ENCODE results near the gene NT5DC1.

The NT5DC1 gene

GRCh38 chr6:116221911-116222310 lies 121.3 kb downstream of the NT5DC1 start:
- Histone ChIP-seq H3K4me3 (ENCODE audit: low read length) (no peak overlapping the region), H3K36me3 (ENCODE audit: insufficient read depth, low read depth, low read length) (peaks cover 4% of the 10 kb centered on the region; the same call in 1 of the 2 replicates), H3K27ac (ENCODE audit: low read length) (no peak overlapping the region), H3K4me1 (ENCODE audit: insufficient read depth, low read length) (peaks cover 9% of the 10 kb centered on the region; the same call in 1 of the 2 replicates), H3K9me3 (ENCODE audit: insufficient read depth, low read depth, low read length) (no peaks in the 10 kb centered on the region), H3K27me3 (ENCODE audit: insufficient read depth, low read length) (no peaks in the 10 kb centered on the region), H3K9ac (ENCODE audit: low read depth, low read length) (no peak overlapping the region)

- H3K9ac ChIP-seq (ENCODE audit: low read depth, low read length): no peak overlapping the region
- peaks cover 9% of the 10 kb centered on the region; the same call in 1 of the 2 replicates for H3K4me1 ChIP-seq (ENCODE audit: insufficient read depth, low read length)
Measured at GRCh38 chr6:116223355-116223754, 122.7 kb downstream of the NT5DC1 start.

GRCh38 chr6:116229287-116229913 lies 128.7 kb downstream of the NT5DC1 start:
- no peaks in the 10 kb centered on the region for H3K9me3 ChIP-seq (ENCODE audit: insufficient read depth, low read depth, low read length)
- no peaks in the 10 kb centered on the region for H3K27me3 ChIP-seq (ENCODE audit: insufficient read depth, low read length)
- peak overlapping the region; percentile 67; the same call in 1 of the 2 replicates for H3K9ac ChIP-seq (ENCODE audit: low read depth, low read length)
- H3K27ac ChIP-seq (ENCODE audit: low read length): no peak overlapping the region
- H3K4me3 ChIP-seq (ENCODE audit: low read length): peak overlapping the region; percentile 40; the same call in 1 of the 2 replicates
- no peaks in the 10 kb centered on the region for H3K4me1 ChIP-seq (ENCODE audit: insufficient read depth, low read length)
- no peaks in the 10 kb centered on the region for H3K36me3 ChIP-seq (ENCODE audit: insufficient read depth, low read depth, low read length)

More at GRCh38 chr6:116223355-116223754, 122.7 kb downstream of the NT5DC1 start:
- no peak overlapping the region; the same call in 1 of the 2 replicates for H3K4me3 ChIP-seq (ENCODE audit: low read length)
- H3K36me3 ChIP-seq (ENCODE audit: insufficient read depth, low read depth, low read length): peaks cover 4% of the 10 kb centered on the region; the same call in 1 of the 2 replicates
- H3K27ac ChIP-seq (ENCODE audit: low read length): peak overlapping the region; percentile 61
- H3K27me3 ChIP-seq (ENCODE audit: insufficient read depth, low read length): no peaks in the 10 kb centered on the region
- H3K9me3 ChIP-seq (ENCODE audit: insufficient read depth, low read depth, low read length): no peaks in the 10 kb centered on the region

GRCh38 chr6:116234689-116235088 lies 134.0 kb downstream of the NT5DC1 start:
- Histone ChIP-seq H3K4me1 (ENCODE audit: insufficient read depth, low read length) (no peaks in the 10 kb centered on the region), H3K27ac (ENCODE audit: low read length) (no peak overlapping the region), H3K27me3 (ENCODE audit: insufficient read depth, low read length) (no peaks in the 10 kb centered on the region), H3K36me3 (ENCODE audit: insufficient read depth, low read depth, low read length) (peaks cover 22% of the 10 kb centered on the region), H3K9me3 (ENCODE audit: insufficient read depth, low read depth, low read length) (no peaks in the 10 kb centered on the region), H3K4me3 (ENCODE audit: low read length) (no peak overlapping the region), H3K9ac (ENCODE audit: low read depth, low read length) (no peak overlapping the region)

GRCh38 chr6:116238083-116238482 lies 137.4 kb downstream of the NT5DC1 start:
- Histone ChIP-seq H3K9me3 (ENCODE audit: insufficient read depth, low read depth, low read length) (no peaks in the 10 kb centered on the region), H3K27ac (ENCODE audit: low read length) (no peak overlapping the region), H3K27me3 (ENCODE audit: insufficient read depth, low read length) (no peaks in the 10 kb centered on the region), H3K36me3 (ENCODE audit: insufficient read depth, low read depth, low read length) (peaks cover 26% of the 10 kb centered on the region), H3K9ac (ENCODE audit: low read depth, low read length) (no peak overlapping the region), H3K4me3 (ENCODE audit: low read length) (no peak overlapping the region), H3K4me1 (ENCODE audit: insufficient read depth, low read length) (no peaks in the 10 kb centered on the region)

- Histone ChIP-seq H3K4me3 (ENCODE audit: low read length) (no peak overlapping the region), H3K36me3 (ENCODE audit: insufficient read depth, low read depth, low read length) (peaks cover 28% of the 10 kb centered on the region), H3K4me1 (ENCODE audit: insufficient read depth, low read length) (no peaks in the 10 kb centered on the region), H3K9ac (ENCODE audit: low read depth, low read length) (no peak overlapping the region), H3K27ac (ENCODE audit: low read length) (no peak overlapping the region), H3K27me3 (ENCODE audit: insufficient read depth, low read length) (no peaks in the 10 kb centered on the region), H3K9me3 (ENCODE audit: insufficient read depth, low read depth, low read length) (no peaks in the 10 kb centered on the region)
Measured at GRCh38 chr6:116239256-116239655, 138.6 kb downstream of the NT5DC1 start.

- H3K9me3 ChIP-seq (ENCODE audit: insufficient read depth, low read depth, low read length): no peaks in the 10 kb centered on the region
- H3K4me3 ChIP-seq (ENCODE audit: low read length): no peak overlapping the region
- H3K36me3 ChIP-seq (ENCODE audit: insufficient read depth, low read depth, low read length): peaks cover 34% of the 10 kb centered on the region
- no peak overlapping the region for H3K9ac ChIP-seq (ENCODE audit: low read depth, low read length)
- no peak overlapping the region for H3K27ac ChIP-seq (ENCODE audit: low read length)
- no peaks in the 10 kb centered on the region for H3K27me3 ChIP-seq (ENCODE audit: insufficient read depth, low read length)
- no peaks in the 10 kb centered on the region for H3K4me1 ChIP-seq (ENCODE audit: insufficient read depth, low read length)
Measured at GRCh38 chr6:116239856-116240255, 139.2 kb downstream of the NT5DC1 start.

- peaks cover 19% of the 10 kb centered on the region; the same call in 1 of the 2 replicates for H3K36me3 ChIP-seq (ENCODE audit: insufficient read depth, low read depth, low read length)
- no peak overlapping the region for H3K27ac ChIP-seq (ENCODE audit: low read length)
- H3K9ac ChIP-seq (ENCODE audit: low read depth, low read length): no peak overlapping the region
- no peaks in the 10 kb centered on the region for H3K4me1 ChIP-seq (ENCODE audit: insufficient read depth, low read length)
- H3K9me3 ChIP-seq (ENCODE audit: insufficient read depth, low read depth, low read length): no peaks in the 10 kb centered on the region
- no peaks in the 10 kb centered on the region for H3K27me3 ChIP-seq (ENCODE audit: insufficient read depth, low read length)
- no peak overlapping the region for H3K4me3 ChIP-seq (ENCODE audit: low read length)
Measured at GRCh38 chr6:116244284-116244683, 143.6 kb downstream of the NT5DC1 start.

GRCh38 chr6:116246089-116246488 lies 145.4 kb downstream of the NT5DC1 start:
- H3K27ac ChIP-seq (ENCODE audit: low read length): no peak overlapping the region
- H3K36me3 ChIP-seq (ENCODE audit: insufficient read depth, low read depth, low read length): peaks cover 11% of the 10 kb centered on the region; the same call in 1 of the 2 replicates
- H3K9me3 ChIP-seq (ENCODE audit: insufficient read depth, low read depth, low read length): no peaks in the 10 kb centered on the region
- H3K27me3 ChIP-seq (ENCODE audit: insufficient read depth, low read length): no peaks in the 10 kb centered on the region
- no peak overlapping the region for H3K9ac ChIP-seq (ENCODE audit: low read depth, low read length)
- H3K4me1 ChIP-seq (ENCODE audit: insufficient read depth, low read length): peaks cover 11% of the 10 kb centered on the region
- H3K4me3 ChIP-seq (ENCODE audit: low read length): no peak overlapping the region

- no peak overlapping the region for H3K4me3 ChIP-seq (ENCODE audit: low read length)
- H3K36me3 ChIP-seq (ENCODE audit: insufficient read depth, low read depth, low read length): peaks cover 16% of the 10 kb centered on the region; the same call in 1 of the 2 replicates
- H3K27ac ChIP-seq (ENCODE audit: low read length): no peak overlapping the region
- no peak overlapping the region for H3K9ac ChIP-seq (ENCODE audit: low read depth, low read length)
- no peaks in the 10 kb centered on the region for H3K9me3 ChIP-seq (ENCODE audit: insufficient read depth, low read depth, low read length)
- H3K4me1 ChIP-seq (ENCODE audit: insufficient read depth, low read length): peaks cover 19% of the 10 kb centered on the region
- no peaks in the 10 kb centered on the region for H3K27me3 ChIP-seq (ENCODE audit: insufficient read depth, low read length)
Measured at GRCh38 chr6:116247285-116247684, 146.6 kb downstream of the NT5DC1 start.

- no peak overlapping the region for H3K4me3 ChIP-seq (ENCODE audit: low read length)
- peaks cover 27% of the 10 kb centered on the region for H3K4me1 ChIP-seq (ENCODE audit: insufficient read depth, low read length)
- H3K9ac ChIP-seq (ENCODE audit: low read depth, low read length): no peak overlapping the region
- peaks cover 19% of the 10 kb centered on the region; the same call in 1 of the 2 replicates for H3K36me3 ChIP-seq (ENCODE audit: insufficient read depth, low read depth, low read length)
- H3K27me3 ChIP-seq (ENCODE audit: insufficient read depth, low read length): no peaks in the 10 kb centered on the region
- no peaks in the 10 kb centered on the region for H3K9me3 ChIP-seq (ENCODE audit: insufficient read depth, low read depth, low read length)
- no peak overlapping the region for H3K27ac ChIP-seq (ENCODE audit: low read length)
Measured at GRCh38 chr6:116248577-116248976, 147.9 kb downstream of the NT5DC1 start.
